ENCODE measurements around the gene DLL1.

GRCh38 chr6:170238741-170239565 is 51.9 kb downstream of the DLL1 start:
- TF ChIP-seq CTCF (conservative IDR thresholded peaks at IDR 0.05; ENCODE audit: low read depth, low read length), result no peak
- TF ChIP-seq EZH2phosphoT487 (IDR thresholded peaks at IDR 0.05; ENCODE audit: borderline replicate concordance, low read length), result no peak
